HG02642 (cell line): ENCODE measurements around the gene DCUN1D4.
A peak's percentile ranks its signal among the peaks of the same experiment; 100 is the strongest.

ENCODE experiments used
- ATAC-seq: cut with Tn5 transposase; IDR thresholded peaks from one replicate; pipeline ENCODE4 v1.9.1; 2021; ENCODE audit warnings: mild to moderate bottlenecking; ENCODE audit not compliant: unreplicated experiment, poor library complexity

DCUN1D4 gene

GRCh38 chr4:51842554-51843308 is at the start of gene DCUN1D4:
Gene DCUN1D4, plus strand, starts transcription at chr4:51843153. Its CDS starts 90 bp downstream, at chr4:51843243.
- ATAC-seq = peak; percentile 94

- no peak for ATAC-seq
Measured at GRCh38 chr4:51820443-51821234, 22.3 kb upstream of the DCUN1D4 start.

GRCh38 chr4:51825341-51825740 is 17.6 kb upstream of the DCUN1D4 start:
- ATAC-seq = no peak

GRCh38 chr4:51830156-51830720 is 12.7 kb upstream of the DCUN1D4 start:
- no peak for ATAC-seq

- peak; percentile 87 for ATAC-seq
Measured at GRCh38 chr4:51831133-51831532, 11.8 kb upstream of the DCUN1D4 start.

- no peak for ATAC-seq
Measured at GRCh38 chr4:51833236-51833635, 9.7 kb upstream of the DCUN1D4 start.

GRCh38 chr4:51835079-51835478 is 7.9 kb upstream of the DCUN1D4 start:
- no peak for ATAC-seq

GRCh38 chr4:51835855-51836254 is 7.1 kb upstream of the DCUN1D4 start:
- ATAC-seq = no peak

- no peak for ATAC-seq
Measured at GRCh38 chr4:51836549-51836948, 6.4 kb upstream of the DCUN1D4 start.

- no peak for ATAC-seq
Measured at GRCh38 chr4:51840781-51841180, 2.2 kb upstream of the DCUN1D4 start.

GRCh38 chr4:51842167-51842553 is 793 bp upstream of the DCUN1D4 start:
- no peak for ATAC-seq

GRCh38 chr4:51843309-51844152 is 578 bp downstream of the DCUN1D4 start:
- ATAC-seq = peak; percentile 33

GRCh38 chr4:51844153-51845054 is 1.5 kb downstream of the DCUN1D4 start:
- ATAC-seq = peak; percentile 38

- no peak for ATAC-seq
Measured at GRCh38 chr4:51845055-51845426, 2.1 kb downstream of the DCUN1D4 start.

- ATAC-seq = no peak
Measured at GRCh38 chr4:51845711-51846110, 2.8 kb downstream of the DCUN1D4 start.

- ATAC-seq = no peak
Measured at GRCh38 chr4:51849430-51849829, 6.5 kb downstream of the DCUN1D4 start.

- no peak for ATAC-seq
Measured at GRCh38 chr4:51850294-51850693, 7.3 kb downstream of the DCUN1D4 start.

GRCh38 chr4:51851090-51851936 is 8.4 kb downstream of the DCUN1D4 start:
- no peak for ATAC-seq

GRCh38 chr4:51851937-51852290 is 9.0 kb downstream of the DCUN1D4 start:
- no peak for ATAC-seq
